ENCODE results near the gene TRIM24. TPM values are rescaled to one million over a fixed set of nuclear protein-coding genes. Genes with fewer than 3 reads are reported as not detected.
A peak's percentile ranks its signal among the peaks of the same experiment; 100 is the strongest.
"Not testable (repeated sequence)": the region's sequence is repeated elsewhere in the genome, so short reads cannot be mapped to it uniquely, and the experiment has no call there.

TRIM24 gene
- 14.5 and 19.5 TPM in 2 replicates for total RNA-seq

GRCh38 chr7:138460176-138460648 is at the start of gene TRIM24:
Gene TRIM24, plus strand, starts transcription at chr7:138460259. Its CDS starts 290 bp downstream, at chr7:138460549.
- DNase-seq, result no peak

DNA sequence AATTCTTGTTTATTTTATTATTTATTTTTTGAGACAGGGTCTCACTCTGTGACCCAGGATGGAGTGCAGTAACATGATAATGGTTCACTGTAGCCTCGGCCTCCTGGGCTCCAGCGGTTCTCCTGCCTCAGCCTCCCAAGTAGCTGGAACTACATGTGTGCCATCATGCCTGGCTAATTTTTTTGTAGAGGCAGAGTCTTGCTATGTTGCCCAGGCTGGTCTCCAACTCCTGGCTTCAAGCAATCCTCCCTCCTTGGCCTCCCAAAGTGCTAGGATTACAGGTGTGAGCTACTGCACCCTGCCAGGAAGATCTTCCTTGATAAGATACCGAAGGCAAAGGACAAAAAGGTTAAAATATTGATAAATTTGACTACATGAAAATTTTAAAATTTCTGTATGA is 48.0 kb upstream of the TRIM24 start:
- DNase-seq, result not testable (repeated sequence)

- not testable (repeated sequence) for DNase-seq
Observed at GRCh38 chr7:138412921-138413320, 47.1 kb upstream of the TRIM24 start.

DNA sequence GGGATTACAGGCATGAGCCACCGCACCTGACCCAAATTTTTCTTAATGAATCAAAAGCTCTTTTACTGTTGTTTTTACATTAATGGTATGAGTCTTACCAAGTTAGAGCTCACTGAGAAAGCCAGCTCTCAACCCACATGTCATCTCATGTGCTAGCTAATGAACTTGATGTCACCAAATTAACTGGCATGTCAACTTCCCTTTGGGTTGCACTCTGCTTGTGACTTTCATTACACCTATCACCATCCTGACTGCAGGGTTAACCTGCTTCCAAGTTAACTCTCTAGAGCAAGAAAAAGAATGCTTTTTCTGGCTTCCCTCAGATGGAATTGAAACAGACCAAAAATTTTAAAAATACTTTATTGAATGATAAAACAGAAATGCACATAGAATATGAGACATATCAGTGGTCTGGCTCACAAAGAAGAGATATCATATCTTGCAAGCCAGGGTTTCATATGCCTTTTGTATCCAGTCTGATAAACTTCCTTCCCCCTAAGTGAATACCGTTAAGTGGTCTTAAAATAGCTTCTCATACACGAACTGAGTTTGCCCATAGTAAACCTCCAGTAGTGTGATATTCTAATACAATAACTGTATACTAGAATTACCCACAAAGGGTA is 42.9 kb upstream of the TRIM24 start:
- no peak for DNase-seq

GRCh38 chr7:138417764-138418163 is 42.3 kb upstream of the TRIM24 start:
- DNase-seq, result no peak

GRCh38 chr7:138418403-138418802 is 41.7 kb upstream of the TRIM24 start:
- not testable (repeated sequence) for DNase-seq

GRCh38 chr7:138425026-138425425 is 35.0 kb upstream of the TRIM24 start:
- no peak for DNase-seq

- DNase-seq, result no peak
Observed at GRCh38 chr7:138429577-138430250, 30.3 kb upstream of the TRIM24 start.

- no peak for DNase-seq
Observed at GRCh38 chr7:138431517-138431916, 28.5 kb upstream of the TRIM24 start.

- no peak for DNase-seq
Observed at GRCh38 chr7:138433583-138434443, 26.2 kb upstream of the TRIM24 start.

DNA sequence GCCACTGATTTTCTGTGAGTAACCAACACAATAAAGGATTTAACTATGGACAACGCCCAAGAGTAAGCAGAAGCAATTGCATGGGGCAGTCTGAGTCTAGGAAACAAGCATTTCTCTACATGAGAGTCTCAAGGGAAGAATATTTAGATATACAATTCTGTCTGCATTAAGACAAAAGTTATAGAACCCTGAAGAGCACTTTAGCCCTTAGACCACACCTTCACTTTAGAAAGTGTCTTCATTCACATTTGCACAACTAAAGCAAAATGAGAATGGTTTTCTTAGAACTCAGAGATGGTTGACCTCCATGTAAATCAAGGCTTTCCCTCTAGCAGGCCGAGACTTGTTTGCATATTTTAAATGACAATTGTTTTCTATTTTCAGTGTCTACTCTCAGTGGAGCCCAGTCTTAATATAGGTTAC is 25.5 kb upstream of the TRIM24 start:
- DNase-seq, result no peak

DNA sequence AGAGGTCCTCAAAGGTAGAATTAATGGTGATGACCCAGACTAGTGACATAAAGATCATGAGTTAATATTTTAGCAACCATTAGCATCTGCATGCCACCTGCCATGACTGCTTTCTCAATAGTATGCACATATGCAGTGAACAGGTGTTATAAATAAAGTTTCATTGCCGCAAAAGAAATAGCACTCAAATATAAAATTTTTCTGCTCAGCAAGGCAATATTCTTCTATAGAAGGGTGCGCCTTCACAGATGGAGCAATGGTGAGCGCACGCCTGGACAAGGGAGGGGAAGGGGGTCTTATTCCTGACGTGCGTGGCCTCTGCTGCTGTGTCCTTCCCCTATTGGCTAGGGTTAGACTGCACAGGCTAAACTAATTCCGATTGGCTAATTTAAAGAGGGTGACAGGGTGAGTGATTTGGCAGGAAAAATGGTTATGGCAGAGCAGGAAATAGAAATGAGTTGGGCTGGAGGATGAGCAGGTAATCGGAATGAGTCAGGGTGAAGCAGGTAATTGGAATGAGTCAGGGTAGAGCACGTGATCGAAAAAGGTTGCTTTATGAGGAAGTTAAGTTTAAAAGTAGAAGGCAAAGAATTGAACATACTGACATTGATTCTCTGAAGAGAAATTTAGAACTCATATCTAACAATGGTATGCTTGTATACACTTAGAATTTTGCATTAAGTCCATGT is 24.7 kb upstream of the TRIM24 start:
- DNase-seq, result no peak

- no peak for DNase-seq
Observed at GRCh38 chr7:138436388-138436787, 23.7 kb upstream of the TRIM24 start.

DNA sequence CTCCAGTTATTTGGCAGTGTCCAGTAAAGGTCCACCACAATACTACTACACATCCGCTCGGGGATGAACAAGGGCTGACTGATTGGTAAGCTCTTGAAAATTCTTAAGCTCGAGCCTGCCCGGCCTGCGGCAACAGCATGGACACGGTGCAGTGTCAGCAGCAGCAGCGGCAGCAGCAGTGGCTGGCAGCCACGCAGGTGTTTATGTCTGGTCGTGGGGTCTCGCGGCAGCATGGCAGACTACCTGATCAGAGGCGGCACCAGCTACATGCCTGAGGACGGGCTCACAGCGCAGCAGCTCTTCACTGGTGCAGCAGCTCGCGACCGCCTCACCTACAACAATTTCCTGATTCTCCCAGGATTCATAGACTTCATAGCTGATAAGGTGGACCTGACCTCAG is 19.6 kb upstream of the TRIM24 start:
- no peak for DNase-seq

DNA sequence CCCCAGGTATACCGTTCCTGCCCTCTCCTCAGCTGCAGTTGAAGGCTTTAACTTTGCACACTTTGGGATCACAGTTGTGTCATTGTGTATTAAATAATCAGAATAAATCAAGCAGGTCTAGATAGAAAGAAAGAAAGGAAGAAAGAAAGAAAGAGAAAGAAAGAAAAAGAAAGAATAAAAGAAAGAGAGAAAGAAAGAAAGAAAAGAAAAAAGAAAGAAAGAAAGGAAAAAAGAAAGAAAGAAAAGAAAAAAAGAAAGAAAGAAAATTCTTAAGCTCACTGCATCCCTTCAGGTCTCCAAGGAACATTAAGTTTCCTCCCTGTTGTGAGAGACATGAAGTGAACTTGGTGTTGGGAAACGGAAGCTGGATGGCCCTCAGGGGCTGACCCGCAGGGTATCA is 17.2 kb upstream of the TRIM24 start:
- DNase-seq, result no peak

DNA sequence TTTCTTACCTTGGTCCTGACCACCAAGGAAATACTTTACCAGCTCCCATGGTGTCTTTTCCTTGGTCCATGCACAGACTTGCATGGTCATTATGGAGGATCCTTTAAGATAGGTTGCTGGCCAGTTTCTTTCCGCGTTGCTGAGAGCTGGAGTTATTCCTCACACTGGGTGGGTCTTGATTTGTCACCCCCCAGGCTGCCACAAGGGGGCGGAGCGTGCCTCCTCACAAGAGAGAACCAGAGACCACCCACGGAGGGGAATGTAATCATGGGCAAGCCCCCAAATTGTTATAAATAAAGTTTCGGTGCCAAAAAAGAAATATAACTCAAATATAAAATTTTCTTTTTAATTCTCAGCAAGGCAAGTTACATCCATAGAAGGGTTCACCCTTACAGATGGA is 10.5 kb upstream of the TRIM24 start:
- DNase-seq, result peak; percentile 30

DNA sequence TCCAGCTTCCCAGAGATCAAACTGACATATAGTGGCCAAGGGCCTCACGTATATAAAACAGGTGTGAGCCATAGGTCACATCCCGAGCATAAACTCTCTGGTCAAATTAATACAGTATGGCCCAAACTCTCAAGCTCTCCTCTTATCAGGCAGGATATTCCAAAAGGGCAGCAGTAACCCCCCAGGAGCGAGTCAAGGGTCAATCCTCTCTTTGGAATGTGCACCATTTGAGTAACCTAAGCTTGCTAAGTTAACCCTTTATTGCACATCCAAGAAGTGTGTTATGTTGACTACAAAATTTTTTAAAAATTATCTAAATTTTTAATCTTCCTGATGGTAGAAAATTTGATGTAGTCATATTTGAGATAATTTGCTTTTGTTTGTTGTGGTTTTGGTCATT is 4.5 kb upstream of the TRIM24 start:
- no peak for DNase-seq

DNA sequence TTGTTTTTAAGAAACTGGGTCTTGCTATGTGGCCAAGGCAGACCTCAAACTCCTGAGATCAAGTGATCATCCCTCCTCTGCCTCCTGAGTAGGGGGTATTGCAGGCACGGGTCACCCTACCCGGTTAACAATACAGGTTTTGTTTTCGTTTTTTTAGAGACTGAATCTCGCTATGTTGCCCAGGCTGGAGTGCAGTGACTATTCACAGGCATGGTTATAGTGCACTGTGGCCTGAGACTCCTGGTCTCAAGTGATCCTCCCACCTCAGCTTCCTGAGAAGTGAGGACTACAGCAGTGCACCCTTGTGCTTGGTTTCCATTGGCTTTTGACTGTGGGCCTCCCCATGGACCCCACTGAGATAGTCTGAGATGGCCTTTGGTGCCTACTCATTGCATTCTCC is 3.8 kb upstream of the TRIM24 start:
- DNase-seq, result no peak

GRCh38 chr7:138458576-138459412 is 1.3 kb upstream of the TRIM24 start:
- DNase-seq, result no peak

GRCh38 chr7:138459413-138460175 is 465 bp upstream of the TRIM24 start:
- DNase-seq, result peak; percentile 99

Data from dermis blood vessel endothelial cell (primary cell).